Measurements from ENCODE around the gene MTAP. TPM values are rescaled to one million over a fixed set of nuclear protein-coding genes. Genes with fewer than 3 reads are reported as not detected.

The MTAP gene
- total RNA-seq, 1 experiment from 2014 or later = 34.7 TPM

- intact Hi-C loops (cut with micrococcal nuclease) = no loop called here
- CTCF ChIA-PET = no interaction called here
Measured at GRCh38 chr9:21779397-21779796, 23.0 kb upstream of the MTAP start.

GRCh38 chr9:21781656-21782055 is 20.8 kb upstream of the MTAP start:
- Histone ChIP-seq H3K9ac (ENCODE audit: low read length) (no peak overlapping the region), H3K9me3 (ENCODE audit: low read length) (no peaks in the 10 kb centered on the region), H3K27ac (ENCODE audit: low read length) (no peak overlapping the region), H3K9me2 (replicated peaks; ENCODE audit: low read length) (no peaks in the 10 kb centered on the region), H3K79me2 (ENCODE audit: low read length) (no peaks in the 10 kb centered on the region), H3K27me3 (ENCODE audit: low read length) (no peaks in the 10 kb centered on the region), H3K4me3 (ENCODE audit: low read length) (no peak overlapping the region), H4K20me1 (ENCODE audit: low read length) (no peaks in the 10 kb centered on the region), H3F3A (ENCODE audit: low read length, unreplicated experiment) (no peaks in the 10 kb centered on the region), H3K4me1 (ENCODE audit: insufficient read depth, low read length) (peaks cover 33% of the 10 kb centered on the region), H2AFZ (ENCODE audit: low read length) (no peak overlapping the region), H3K36me3 (ENCODE audit: low read depth, low read length) (no peaks in the 10 kb centered on the region), H3K4me2 (ENCODE audit: low read length) (no peak overlapping the region)
- ChIA-PET CTCF (no interaction called here), POLR2A (ENCODE audit: unreplicated experiment) (no interaction called here)
- intact Hi-C loops (cut with micrococcal nuclease) = no loop called here
- no TSS peak for BruUV-seq (replicated peaks)
- ATAC-seq = no peak
- TF ChIP-seq CTCF (conservative IDR thresholded peaks at IDR 0.05; ENCODE audit: low read depth, low read length) = no peak
- no peak for TF ChIP-seq EZH2phosphoT487 (IDR thresholded peaks at IDR 0.05; ENCODE audit: borderline replicate concordance, low read length)
- TF ChIP-seq EZH2 (IDR thresholded peaks at IDR 0.05; ENCODE audit: low read length, unreplicated experiment) = no peak
- DNase-seq = no peak

More at GRCh38 chr9:21779397-21779796, 23.0 kb upstream of the MTAP start:
- peak; percentile 11 for DNase-seq
- Histone ChIP-seq H2AFZ (ENCODE audit: low read length) (no peak overlapping the region), H3K9ac (ENCODE audit: low read length) (no peak overlapping the region), H4K20me1 (ENCODE audit: low read length) (no peaks in the 10 kb centered on the region), H3K4me1 (ENCODE audit: insufficient read depth, low read length) (peaks cover 33% of the 10 kb centered on the region), H3F3A (ENCODE audit: low read length, unreplicated experiment) (no peaks in the 10 kb centered on the region), H3K27me3 (ENCODE audit: low read length) (no peaks in the 10 kb centered on the region), H3K4me3 (ENCODE audit: low read length) (no peak overlapping the region), H3K36me3 (ENCODE audit: low read depth, low read length) (no peaks in the 10 kb centered on the region), H3K9me2 (replicated peaks; ENCODE audit: low read length) (no peaks in the 10 kb centered on the region), H3K79me2 (ENCODE audit: low read length) (no peaks in the 10 kb centered on the region), H3K27ac (ENCODE audit: low read length) (no peak overlapping the region), H3K4me2 (ENCODE audit: low read length) (no peak overlapping the region), H3K9me3 (ENCODE audit: low read length) (no peaks in the 10 kb centered on the region)
- no TSS peak for BruUV-seq (replicated peaks)
- TF ChIP-seq CTCF (conservative IDR thresholded peaks at IDR 0.05; ENCODE audit: low read depth, low read length) (no peak), EZH2 (IDR thresholded peaks at IDR 0.05; ENCODE audit: low read length, unreplicated experiment) (no peak), EZH2phosphoT487 (IDR thresholded peaks at IDR 0.05; ENCODE audit: borderline replicate concordance, low read length) (no peak)
- no peak for ATAC-seq
- POLR2A ChIA-PET (ENCODE audit: unreplicated experiment) = interaction anchor here (0.6 kb wide), 1 partner anchor 96 kb away, joined by 3 read pairs; no protein-coding TSS in a partner anchor

GRCh38 chr9:21782205-21782604 is 20.2 kb upstream of the MTAP start:
- DNase-seq (peak; percentile 30), ATAC-seq (no peak)
- Histone ChIP-seq H3K36me3 (ENCODE audit: low read depth, low read length) (no peaks in the 10 kb centered on the region), H3K9me2 (replicated peaks; ENCODE audit: low read length) (no peaks in the 10 kb centered on the region), H3K27me3 (ENCODE audit: low read length) (no peaks in the 10 kb centered on the region), H3K9ac (ENCODE audit: low read length) (no peak overlapping the region), H3K4me3 (ENCODE audit: low read length) (no peak overlapping the region), H2AFZ (ENCODE audit: low read length) (no peak overlapping the region), H3K4me1 (ENCODE audit: insufficient read depth, low read length) (peaks cover 33% of the 10 kb centered on the region), H3K79me2 (ENCODE audit: low read length) (no peaks in the 10 kb centered on the region), H3K4me2 (ENCODE audit: low read length) (no peak overlapping the region), H4K20me1 (ENCODE audit: low read length) (no peaks in the 10 kb centered on the region), H3F3A (ENCODE audit: low read length, unreplicated experiment) (no peaks in the 10 kb centered on the region), H3K9me3 (ENCODE audit: low read length) (no peaks in the 10 kb centered on the region), H3K27ac (ENCODE audit: low read length) (no peak overlapping the region)
- CTCF ChIA-PET = no interaction called here
- intact Hi-C loops (cut with micrococcal nuclease) = no loop called here
- TF ChIP-seq CTCF (conservative IDR thresholded peaks at IDR 0.05; ENCODE audit: low read depth, low read length) (no peak), EZH2phosphoT487 (IDR thresholded peaks at IDR 0.05; ENCODE audit: borderline replicate concordance, low read length) (no peak), EZH2 (IDR thresholded peaks at IDR 0.05; ENCODE audit: low read length, unreplicated experiment) (no peak)
- POLR2A ChIA-PET (ENCODE audit: unreplicated experiment) = no interaction called here
- BruUV-seq (replicated peaks) = no TSS peak

Measured in PC-3 (cell line).